GM23338 (cell line): ENCODE measurements around the gene TNFSF10. TPM values are rescaled to one million over a fixed set of nuclear protein-coding genes. Genes with fewer than 3 reads are reported as not detected.

Source experiments
- ATAC-seq: fragments of 200-7000 bp; cut with Tn5 transposase; 3 replicates; pipeline ENCODE4 v1.9.1; 2020
- DNase-seq: peaks from one replicate; pipeline ENCODE4 v3.0.0-alpha.2; 2015; ENCODE audit warnings: low spot score
- H2AFZ ChIP-seq: fragments of 200-600 bp; sonication (generic); 2 replicates; pipeline ENCODE4 v1.8.0; 2016; ENCODE audit warnings: antibody characterized with exemption, mild to moderate bottlenecking, moderate library complexity
- H3F3A ChIP-seq: fragments of 200-600 bp; sonication (generic); replicated peaks from 2 replicates; pipeline ENCODE4 v1.8.0; 2017; ENCODE audit warnings: antibody characterized with exemption, mixed run types, low read depth
- H3K27ac ChIP-seq: fragments of 200-600 bp; sonication (generic); 2 replicates; pipeline ENCODE4 v1.6.1; 2016; ENCODE audit warnings: low read depth
- H3K27me3 ChIP-seq: fragments of 200-600 bp; sonication (generic); 2 replicates; pipeline ENCODE4 v1.8.0; 2016; ENCODE audit warnings: mild to moderate bottlenecking, mixed run types, moderate library complexity; ENCODE audit not compliant: insufficient read depth
- H3K36me3 ChIP-seq: fragments of 200-600 bp; sonication (generic); 2 replicates; pipeline ENCODE4 v1.8.0; 2016; ENCODE audit warnings: mild to moderate bottlenecking; ENCODE audit not compliant: insufficient read depth
- H3K4me1 ChIP-seq: fragments of 200-600 bp; sonication (generic); 2 replicates; pipeline ENCODE4 v1.8.0; 2016; ENCODE audit warnings: mild to moderate bottlenecking, moderate library complexity; ENCODE audit not compliant: insufficient read depth
- H3K4me2 ChIP-seq: fragments of 200-600 bp; sonication (generic); 2 replicates; pipeline ENCODE4 v1.7.1; 2017; ENCODE audit warnings: mixed run types
- H3K4me3 ChIP-seq: fragments of 200-600 bp; sonication (generic); 2 replicates; pipeline ENCODE4 v1.6.1; 2016; ENCODE audit warnings: mixed run types
- H3K79me2 ChIP-seq: fragments of 200-600 bp; sonication (generic); replicated peaks from 2 replicates; pipeline ENCODE4 v1.8.0; 2017; ENCODE audit warnings: mild to moderate bottlenecking; ENCODE audit not compliant: insufficient read depth
- H3K9me2 ChIP-seq: fragments of 200-600 bp; sonication (generic); 2 replicates; pipeline ENCODE4 v1.8.0; 2017; ENCODE audit not compliant: insufficient read depth
- H4K20me1 ChIP-seq: fragments of 200-600 bp; sonication (generic); replicated peaks from 2 replicates; pipeline ENCODE4 v1.8.0; 2017; ENCODE audit warnings: mild to moderate bottlenecking; ENCODE audit not compliant: insufficient read depth
- H3K27ac Mint-ChIP-seq: 2 replicates; pipeline ENCODE4 v1.8.0; 2020; ENCODE audit warnings: inconsistent platforms, mild to moderate bottlenecking, moderate library complexity, mixed read lengths
- H3K27me3 Mint-ChIP-seq: 3 replicates; pipeline ENCODE4 v1.8.0; 2022; ENCODE audit warnings: low read depth, mild to moderate bottlenecking, moderate library complexity, mixed read lengths, inconsistent platforms; ENCODE audit not compliant: insufficient read depth, poor library complexity
- H3K36me3 Mint-ChIP-seq: 3 replicates; pipeline ENCODE4 v1.8.0; 2021; ENCODE audit warnings: low read depth, mild to moderate bottlenecking, inconsistent platforms, moderate library complexity, mixed read lengths
- H3K4me1 Mint-ChIP-seq: 3 replicates; pipeline ENCODE4 v1.8.0; 2020; ENCODE audit warnings: mild to moderate bottlenecking, inconsistent platforms, mixed read lengths
- H3K4me3 Mint-ChIP-seq: 3 replicates; pipeline ENCODE4 v1.8.0; 2021; ENCODE audit warnings: moderate library complexity, mild to moderate bottlenecking, inconsistent platforms, mixed read lengths
- H3K9me3 Mint-ChIP-seq: 3 replicates; pipeline ENCODE4 v1.8.0; 2020; ENCODE audit warnings: moderate library complexity, mild to moderate bottlenecking, inconsistent platforms, mixed read lengths
- CREB1 ChIP-seq: fragments of 250-450 bp; sonication (Bioruptor Pico); IDR thresholded peaks from 2 replicates; pipeline ENCODE4 v1.5.0; 2020; ENCODE audit warnings: low read depth, mild to moderate bottlenecking, moderate library complexity
- EZH2 ChIP-seq: fragments of 200-600 bp; sonication (generic); IDR thresholded peaks from one replicate; pipeline ENCODE4 v1.8.0; 2017; ENCODE audit warnings: antibody characterized with exemption, mild to moderate bottlenecking, low read depth; ENCODE audit not compliant: unreplicated experiment
- EZH2phosphoT487 ChIP-seq: fragments of 200-600 bp; sonication (generic); IDR thresholded peaks from one replicate; pipeline ENCODE4 v1.8.1; 2018; ENCODE audit warnings: antibody characterized with exemption; ENCODE audit not compliant: unreplicated experiment
- NANOG ChIP-seq: IDR thresholded peaks from 2 replicates; pipeline ENCODE4 v1.6.1; 2016; ENCODE audit warnings: antibody characterized with exemption, borderline replicate concordance
- POLR2AphosphoS5 ChIP-seq: IDR thresholded peaks from 2 replicates; pipeline ENCODE4 v1.6.1; 2016; ENCODE audit warnings: antibody characterized with exemption, low read depth
- REST ChIP-seq: IDR thresholded peaks from one replicate; pipeline ENCODE4 v1.6.1; 2018; ENCODE audit warnings: antibody characterized with exemption; ENCODE audit not compliant: unreplicated experiment
- STAT1 ChIP-seq: IDR thresholded peaks from one replicate; pipeline ENCODE4 v1.6.1; 2016; ENCODE audit warnings: antibody characterized with exemption; ENCODE audit not compliant: unreplicated experiment
- ZNF114 ChIP-seq: fragments of 250-450 bp; sonication (Bioruptor Pico); IDR thresholded peaks from 2 replicates; pipeline ENCODE4 v1.5.0; 2020; ENCODE audit warnings: mild to moderate bottlenecking, moderate library complexity
- ZNF462 ChIP-seq: fragments of 250-450 bp; sonication (Bioruptor Pico); IDR thresholded peaks from 2 replicates; pipeline ENCODE4 v1.5.0; 2020; ENCODE audit warnings: mild to moderate bottlenecking, moderate library complexity
- polyA plus RNA-seq: library from polyadenylated mRNA; unstranded; fragments of >200 nt; fragmentation: Nextera tagmentation; extraction: Ambion mirVana; gene quantifications from 2 replicates; pipeline ENCODE4 v1.2.1, GENCODE V29; 2016
- total RNA-seq: library from RNA; depleted of rRNA; stranded (reverse); fragments of >200 nt; shearing (Covaris generic); gene quantifications from 2 replicates; pipeline ENCODE4 v1.2.3, GENCODE V29; 2014
- TF ChIP-seq, protein P1 (sequence below), 2 experiments: fragments of 200-600 bp in 1 of 2; sonication (generic) in 1 of 2; conservative IDR thresholded peaks; 2 replicates each; pipeline versions ENCODE4 v1.5.1 to v1.6.1; 2016 to 2017; ENCODE audit warnings: antibody characterized with exemption in 2 of 2, low read depth in 2 of 2, mild to moderate bottlenecking in 2 of 2, moderate library complexity in 1 of 2
- TF ChIP-seq, protein P2 (sequence below): IDR thresholded peaks from 2 replicates; pipeline ENCODE4 v1.6.1; 2016; ENCODE audit warnings: antibody characterized with exemption

TNFSF10 gene
- total and polyA plus RNA-seq, 2 experiments from 2014 or later, result 0.27 TPM; not detected in 1

DNA sequence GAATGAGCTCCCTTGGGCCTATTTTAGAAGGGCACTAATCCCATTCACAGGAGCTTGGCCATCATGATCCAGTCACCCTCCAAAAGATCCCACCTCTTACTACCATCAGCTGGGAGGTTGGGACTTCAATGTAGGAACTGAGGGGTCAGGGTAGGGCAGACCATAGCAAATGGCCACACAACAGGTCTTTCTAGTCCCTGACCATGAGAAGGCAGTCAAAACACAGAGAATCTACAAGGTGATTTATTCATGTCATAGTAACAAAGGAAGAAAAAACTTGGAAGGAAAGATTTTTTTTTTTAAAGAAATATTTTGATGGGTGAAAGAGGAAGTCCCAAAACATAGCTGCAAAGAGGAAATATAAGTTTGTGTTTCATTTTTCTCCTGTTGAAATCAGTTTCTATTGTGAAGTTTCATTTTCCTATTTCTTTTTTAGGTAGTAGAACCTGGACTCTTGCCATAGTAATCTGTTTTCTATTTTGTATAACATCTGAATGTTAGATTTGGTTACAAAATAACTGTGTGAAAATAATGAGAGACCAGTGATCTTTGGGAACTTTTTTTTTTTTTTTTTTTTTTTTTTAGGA is 23.5 kb upstream of the TNFSF10 start:
- DNase-seq (no peak), ATAC-seq (no peak)
- Mint-ChIP-seq H3K27me3 (peaks cover 5% of the 10 kb centered on the region), H3K9me3 (no peaks in the 10 kb centered on the region), H3K36me3 (no peaks in the 10 kb centered on the region), H3K4me1 (no peaks in the 10 kb centered on the region; the same call in 1 of the 3 replicates), H3K4me3 (no peak overlapping the region), H3K27ac (no peak overlapping the region)
- Histone ChIP-seq H2AFZ (peak overlapping the region; percentile 72), H3K27ac (no peak overlapping the region), H3F3A (no peaks in the 10 kb centered on the region), H3K4me1 (no peaks in the 10 kb centered on the region), H3K79me2 (no peaks in the 10 kb centered on the region), H3K4me3 (no peak overlapping the region), H3K9me2 (no peaks in the 10 kb centered on the region), H4K20me1 (no peaks in the 10 kb centered on the region), H3K4me2 (no peak overlapping the region), H3K36me3 (no peaks in the 10 kb centered on the region), H3K27me3 (no peaks in the 10 kb centered on the region)
- TF ChIP-seq POLR2AphosphoS5 (no peak), ZNF114 (CRISPR knock-in tag) (no peak), NANOG (no peak), EZH2phosphoT487 (no peak), ZNF462 (no peak), REST (no peak), CREB1 (CRISPR knock-in tag) (no peak), STAT1 (no peak), EZH2 (no peak)
- TF ChIP-seq, protein P1, sequence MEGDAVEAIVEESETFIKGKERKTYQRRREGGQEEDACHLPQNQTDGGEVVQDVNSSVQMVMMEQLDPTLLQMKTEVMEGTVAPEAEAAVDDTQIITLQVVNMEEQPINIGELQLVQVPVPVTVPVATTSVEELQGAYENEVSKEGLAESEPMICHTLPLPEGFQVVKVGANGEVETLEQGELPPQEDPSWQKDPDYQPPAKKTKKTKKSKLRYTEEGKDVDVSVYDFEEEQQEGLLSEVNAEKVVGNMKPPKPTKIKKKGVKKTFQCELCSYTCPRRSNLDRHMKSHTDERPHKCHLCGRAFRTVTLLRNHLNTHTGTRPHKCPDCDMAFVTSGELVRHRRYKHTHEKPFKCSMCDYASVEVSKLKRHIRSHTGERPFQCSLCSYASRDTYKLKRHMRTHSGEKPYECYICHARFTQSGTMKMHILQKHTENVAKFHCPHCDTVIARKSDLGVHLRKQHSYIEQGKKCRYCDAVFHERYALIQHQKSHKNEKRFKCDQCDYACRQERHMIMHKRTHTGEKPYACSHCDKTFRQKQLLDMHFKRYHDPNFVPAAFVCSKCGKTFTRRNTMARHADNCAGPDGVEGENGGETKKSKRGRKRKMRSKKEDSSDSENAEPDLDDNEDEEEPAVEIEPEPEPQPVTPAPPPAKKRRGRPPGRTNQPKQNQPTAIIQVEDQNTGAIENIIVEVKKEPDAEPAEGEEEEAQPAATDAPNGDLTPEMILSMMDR (conservative IDR thresholded peaks at IDR 0.05; ENCODE audit: low read depth in 2 of 2), result no peak
- TF ChIP-seq, protein P2, sequence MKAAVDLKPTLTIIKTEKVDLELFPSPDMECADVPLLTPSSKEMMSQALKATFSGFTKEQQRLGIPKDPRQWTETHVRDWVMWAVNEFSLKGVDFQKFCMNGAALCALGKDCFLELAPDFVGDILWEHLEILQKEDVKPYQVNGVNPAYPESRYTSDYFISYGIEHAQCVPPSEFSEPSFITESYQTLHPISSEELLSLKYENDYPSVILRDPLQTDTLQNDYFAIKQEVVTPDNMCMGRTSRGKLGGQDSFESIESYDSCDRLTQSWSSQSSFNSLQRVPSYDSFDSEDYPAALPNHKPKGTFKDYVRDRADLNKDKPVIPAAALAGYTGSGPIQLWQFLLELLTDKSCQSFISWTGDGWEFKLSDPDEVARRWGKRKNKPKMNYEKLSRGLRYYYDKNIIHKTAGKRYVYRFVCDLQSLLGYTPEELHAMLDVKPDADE, result no peak
